DND-41 (cell line): ENCODE measurements around the gene NIT1.
A peak's percentile ranks its signal among the peaks of the same experiment; 100 is the strongest.

Source experiments
- CTCF ChIP-seq: IDR thresholded peaks from 2 replicates; pipeline ENCODE4 v1.5.1; 2012; ENCODE audit warnings: borderline replicate concordance, low read length, moderate library complexity, mild to moderate bottlenecking; ENCODE audit not compliant: poor library complexity, severe bottlenecking; ENCODE audit errors: extremely low read depth
- EZH2 ChIP-seq: IDR thresholded peaks from 3 replicates; pipeline ENCODE4 v1.6.1; 2012; ENCODE audit warnings: borderline replicate concordance, low read depth, mild to moderate bottlenecking, moderate library complexity, low read length, inconsistent platforms; ENCODE audit not compliant: severe bottlenecking

- TF ChIP-seq CTCF = peak; percentile 66
- no peak for TF ChIP-seq EZH2
Observed at GRCh38 chr1:161165742-161166668, 48.1 kb downstream of the NIT1 start, which contains the start of gene PPOX.
